GM12878 (cell line): ENCODE measurements around the gene ERFL. TPM values are rescaled to one million over a fixed set of nuclear protein-coding genes. Genes with fewer than 3 reads are reported as not detected.
A peak's percentile ranks its signal among the peaks of the same experiment; 100 is the strongest.

ENCODE experiments used
- ATF3 ChIP-seq: IDR thresholded peaks from 2 replicates; pipeline ENCODE4 v1.6.1; 2011; ENCODE audit warnings: low read depth, mild to moderate bottlenecking, low read length, moderate library complexity, borderline replicate concordance; ENCODE audit errors: extremely low read depth
- ATF7 ChIP-seq: fragments of 450-650 bp; IDR thresholded peaks from 2 replicates; pipeline ENCODE4 v1.6.1; 2016; ENCODE audit warnings: low read depth, mild to moderate bottlenecking
- BCLAF1 ChIP-seq: fragments of 450-650 bp; IDR thresholded peaks from 2 replicates; pipeline ENCODE4 v1.6.1; 2017; ENCODE audit warnings: antibody characterized with exemption, mild to moderate bottlenecking, moderate library complexity
- CHD2 ChIP-seq: IDR thresholded peaks from 2 replicates; pipeline ENCODE4 v1.6.1; 2011; ENCODE audit warnings: low read depth, low read length, improper control_type of control experiment, borderline replicate concordance
- DPF2 ChIP-seq: fragments of 450-650 bp; IDR thresholded peaks from 2 replicates; pipeline ENCODE4 v1.6.1; 2017; ENCODE audit warnings: mild to moderate bottlenecking
- ESRRA ChIP-seq: IDR thresholded peaks from 2 replicates; pipeline ENCODE4 v1.6.1; 2012; ENCODE audit warnings: mild to moderate bottlenecking, low read length, improper control_type of control experiment
- MTA2 ChIP-seq: fragments of 450-650 bp; IDR thresholded peaks from 2 replicates; pipeline ENCODE4 v1.6.1; 2016; ENCODE audit warnings: low read depth, mild to moderate bottlenecking, moderate library complexity
- NFXL1 ChIP-seq: fragments of 450-650 bp; IDR thresholded peaks from 2 replicates; pipeline ENCODE4 v1.6.1; 2017; ENCODE audit warnings: antibody characterized with exemption, mild to moderate bottlenecking, borderline replicate concordance
- NFYA ChIP-seq: IDR thresholded peaks from 2 replicates; pipeline ENCODE4 v1.6.1; 2011; ENCODE audit warnings: low read depth, mild to moderate bottlenecking, low read length, improper control_type of control experiment, borderline replicate concordance
- NR2C2 ChIP-seq: IDR thresholded peaks from 2 replicates; pipeline ENCODE4 v1.6.1; 2011; ENCODE audit warnings: borderline replicate concordance, low read depth; ENCODE audit not compliant: control insufficient read depth, insufficient read length
- PAX8 ChIP-seq: fragments of 450-650 bp; IDR thresholded peaks from 2 replicates; pipeline ENCODE4 v1.6.1; 2017; ENCODE audit warnings: mild to moderate bottlenecking, moderate library complexity
- RELB ChIP-seq: fragments of 450-650 bp; IDR thresholded peaks from 2 replicates; pipeline ENCODE4 v1.6.1; 2017; ENCODE audit warnings: low read depth, mild to moderate bottlenecking, moderate library complexity
- RFX5 ChIP-seq: IDR thresholded peaks from 2 replicates; pipeline ENCODE4 v1.6.1; 2011; ENCODE audit warnings: low read depth, low read length, improper control_type of control experiment
- RUNX3 ChIP-seq: IDR thresholded peaks from 2 replicates; pipeline ENCODE4 v1.6.1; 2012; ENCODE audit warnings: low read length, inconsistent platforms
- SP1 ChIP-seq: IDR thresholded peaks from one replicate; pipeline ENCODE4 v1.6.1; 2011; ENCODE audit warnings: low read depth, low read length
- TARDBP ChIP-seq: IDR thresholded peaks from 2 replicates; pipeline ENCODE4 v1.6.1; 2016; ENCODE audit warnings: borderline replicate concordance
- USF1 ChIP-seq: IDR thresholded peaks from 2 replicates; pipeline ENCODE4 v1.6.1; 2011; ENCODE audit warnings: borderline replicate concordance, low read depth, mild to moderate bottlenecking, moderate library complexity, mixed read lengths, low read length; ENCODE audit not compliant: insufficient read depth; ENCODE audit errors: extremely low read length
- ZBTB4 ChIP-seq: fragments of 450-650 bp; formaldehyde crosslinking; IDR thresholded peaks from 2 replicates; pipeline ENCODE4 v1.4.0; 2022; ENCODE audit warnings: mild to moderate bottlenecking, moderate library complexity
- polyA plus RNA-seq, 11 experiments: library from polyadenylated mRNA; depleted of rRNA in 4 of 11; unstranded in 6 of 11; stranded (reverse) in 5 of 11; fragments of >200 nt; fragmentation: Nextera tagmentation in 4 of 11; fragmentation: Illumina TruSeq in 1 of 11; extraction: Ambion mirVana in 4 of 11; extraction: Trizol in 1 of 11; gene quantifications; 1 replicate in 1 of 11; 2 replicates in 10 of 11; pipeline versions ENCODE4 v1.2.1 to v1.2.3, GENCODE V29; 2011 to 2016; ENCODE audit warnings: inconsistent platforms in 2 of 11, missing spikeins in 2 of 11, low read depth in 1 of 11
- total RNA-seq, 4 experiments: library from RNA; depleted of rRNA in 3 of 4; stranded (reverse); fragments of >200 nt in 3 of 4; fragmentation: Illumina TruSeq in 1 of 4; extraction: Trizol in 1 of 4; gene quantifications; 2 replicates each; pipeline versions ENCODE4 v1.2.1 to v1.2.3, GENCODE V29; 2013 to 2021

Gene ERFL
- total and polyA plus RNA-seq, 10 of the 15 experiments (the other 5 are each of a cell fraction or from before 2014, with no cell fraction given) = 0.04 to 0.10 (median 0.05) TPM; not detected in 7

GRCh38 chr19:41859618-41860418 is 68.4 kb downstream of the ERFL start, which contains the start of gene RPS19 (continued):
- no peak for TF ChIP-seq NFYA
- peak; percentile 99 for TF ChIP-seq CHD2
- peak; percentile 95 for TF ChIP-seq DPF2
- TF ChIP-seq SP1 = peak; percentile 95
- TF ChIP-seq ATF7 = peak; percentile 97
- peak; percentile 92 for TF ChIP-seq TARDBP
- no peak for TF ChIP-seq RFX5
- no peak for TF ChIP-seq PAX8
- peak; percentile 80 for TF ChIP-seq RUNX3
- TF ChIP-seq RELB = peak; percentile 96
- no peak for TF ChIP-seq ATF3
- TF ChIP-seq ZBTB4 (CRISPR knock-in tag) = no peak
- no peak for TF ChIP-seq NFXL1
- TF ChIP-seq USF1 = no peak
- peak; percentile 87 for TF ChIP-seq MTA2
- TF ChIP-seq NR2C2 = no peak
- TF ChIP-seq BCLAF1 = peak; percentile 75; the same call in 1 of the 2 replicates
- 0 out of 2 replicates have a peak, but pooled peaks have one; percentile 36 for TF ChIP-seq ESRRA
